Adrenal gland (tissue), 5 donors: ENCODE results near the gene KLK15.

Source experiments
- POLR2A ChIP-seq, 2 donors: fragments of 450-650 bp; IDR thresholded peaks; one replicate each; pipeline ENCODE4 v1.6.1; 2017; ENCODE audit warnings: antibody characterized with exemption in 2 of 2, mild to moderate bottlenecking in 2 of 2, moderate library complexity in 1 of 2
- TF ChIP-seq, protein P1 (sequence below), 6 experiments: fragments of 450-650 bp in 4 of 6; fragments of 200-600 bp in 2 of 6; sonication (generic) in 1 of 6; IDR thresholded peaks; 1 replicate in 5 of 6; 2 replicates in 1 of 6; pipeline versions ENCODE4 v1.5.1 to v1.8.0; 2016 to 2021; ENCODE audit warnings: antibody characterized with exemption in 6 of 6, mild to moderate bottlenecking in 2 of 6, moderate library complexity in 1 of 6
- donor health status: DM: no; HTN: no; CAD: no.

DNA sequence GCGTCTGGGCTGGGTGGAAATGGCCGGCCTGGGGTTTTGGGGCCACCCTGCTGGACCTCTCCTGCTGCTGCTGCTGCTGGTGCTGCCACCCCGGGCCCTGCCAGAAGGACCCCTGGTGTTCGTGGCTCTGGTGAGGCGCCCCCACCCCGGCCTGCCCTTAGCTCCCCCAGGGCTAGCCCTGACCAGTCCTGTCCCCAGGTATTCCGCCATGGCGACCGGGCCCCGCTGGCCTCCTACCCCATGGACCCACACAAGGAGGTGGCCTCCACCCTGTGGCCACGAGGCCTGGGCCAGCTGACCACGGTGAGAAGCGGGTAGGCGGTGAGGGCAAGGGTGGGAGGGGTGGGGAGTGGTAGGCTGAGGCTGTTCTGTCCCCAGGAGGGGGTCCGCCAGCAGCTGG, 43.0 kb downstream of the KLK15 start, which contains the start of gene ACP4:
- no peak for TF ChIP-seq POLR2A (IDR thresholded peaks at IDR 0.05)
- TF ChIP-seq, protein P1, sequence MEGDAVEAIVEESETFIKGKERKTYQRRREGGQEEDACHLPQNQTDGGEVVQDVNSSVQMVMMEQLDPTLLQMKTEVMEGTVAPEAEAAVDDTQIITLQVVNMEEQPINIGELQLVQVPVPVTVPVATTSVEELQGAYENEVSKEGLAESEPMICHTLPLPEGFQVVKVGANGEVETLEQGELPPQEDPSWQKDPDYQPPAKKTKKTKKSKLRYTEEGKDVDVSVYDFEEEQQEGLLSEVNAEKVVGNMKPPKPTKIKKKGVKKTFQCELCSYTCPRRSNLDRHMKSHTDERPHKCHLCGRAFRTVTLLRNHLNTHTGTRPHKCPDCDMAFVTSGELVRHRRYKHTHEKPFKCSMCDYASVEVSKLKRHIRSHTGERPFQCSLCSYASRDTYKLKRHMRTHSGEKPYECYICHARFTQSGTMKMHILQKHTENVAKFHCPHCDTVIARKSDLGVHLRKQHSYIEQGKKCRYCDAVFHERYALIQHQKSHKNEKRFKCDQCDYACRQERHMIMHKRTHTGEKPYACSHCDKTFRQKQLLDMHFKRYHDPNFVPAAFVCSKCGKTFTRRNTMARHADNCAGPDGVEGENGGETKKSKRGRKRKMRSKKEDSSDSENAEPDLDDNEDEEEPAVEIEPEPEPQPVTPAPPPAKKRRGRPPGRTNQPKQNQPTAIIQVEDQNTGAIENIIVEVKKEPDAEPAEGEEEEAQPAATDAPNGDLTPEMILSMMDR (IDR thresholded peaks at IDR 0.05) = no peak
